ENCODE measurements around the gene C1GALT1C1L. TPM values are rescaled to one million over a fixed set of nuclear protein-coding genes. Genes with fewer than 3 reads are reported as not detected.

The C1GALT1C1L gene
- total RNA-seq, 3 donors from 2014 or later (not counting 1 experiment from before 2014, with no cell fraction given), result not detected

- H3K4me3 Mint-ChIP-seq, result no peak overlapping the region
- no peaks in the 10 kb centered on the region for H3K9me3 ChIP-seq (ENCODE audit: control insufficient read depth, insufficient read depth, low read length)
- no peaks in the 10 kb centered on the region for H3K36me3 ChIP-seq (ENCODE audit: control insufficient read depth, insufficient read depth, low read length)
- DNase-seq, result no peak
- peaks cover 6% of the 10 kb centered on the region for H3K27me3 ChIP-seq (ENCODE audit: control insufficient read depth, insufficient read depth, low read length)
- no peaks in the 10 kb centered on the region for H3K4me1 ChIP-seq (ENCODE audit: control insufficient read depth, insufficient read depth, low read length)
- no peak for TF ChIP-seq CTCF (IDR thresholded peaks at IDR 0.05)
- H3K9me3 Mint-ChIP-seq, result no peaks in the 10 kb centered on the region
- no peak overlapping the region for H3K27ac ChIP-seq (ENCODE audit: low read length)
- intact Hi-C loops (cut with micrococcal nuclease), result no loop called here
- no CpG with 5 or more reads among the region's 2 CpGs for WGBS (ENCODE audit: insufficient coverage)
- peaks cover 18 to 51% of the 10 kb centered on the region in 2 donors for H3K27me3 Mint-ChIP-seq (ENCODE audit: low read depth in 2 of 2)
- H3K4me1 Mint-ChIP-seq, result no peaks in the 10 kb centered on the region
- no peak overlapping the region for H3K4me3 ChIP-seq (ENCODE audit: low read length)
- H3K27ac Mint-ChIP-seq, result no peak overlapping the region
- ATAC-seq, result no peak
- no peaks in the 10 kb centered on the region for H3K36me3 Mint-ChIP-seq
These were observed 37.9 kb upstream of the C1GALT1C1L start for GRCh38 chr2:43714164-43714563.

GRCh38 chr2:43710866-43711265 is 34.6 kb upstream of the C1GALT1C1L start:
- ATAC-seq (no peak), DNase-seq (no peak)
- no peaks in the 10 kb centered on the region for H3K36me3 Mint-ChIP-seq
- no peaks in the 10 kb centered on the region for H3K9me3 Mint-ChIP-seq
- H3K9me3 ChIP-seq (ENCODE audit: control insufficient read depth, insufficient read depth, low read length), result no peaks in the 10 kb centered on the region
- TF ChIP-seq CTCF (IDR thresholded peaks at IDR 0.05), result no peak
- H3K4me3 ChIP-seq (ENCODE audit: low read length), result no peak overlapping the region
- H3K4me1 Mint-ChIP-seq, result no peaks in the 10 kb centered on the region
- H3K4me1 ChIP-seq (ENCODE audit: control insufficient read depth, insufficient read depth, low read length), result no peaks in the 10 kb centered on the region
- peaks cover 21 to 51% of the 10 kb centered on the region in 2 donors for H3K27me3 Mint-ChIP-seq (ENCODE audit: low read depth in 2 of 2)
- H3K27me3 ChIP-seq (ENCODE audit: control insufficient read depth, insufficient read depth, low read length), result peaks cover 6% of the 10 kb centered on the region
- no peaks in the 10 kb centered on the region for H3K36me3 ChIP-seq (ENCODE audit: control insufficient read depth, insufficient read depth, low read length)
- H3K27ac ChIP-seq (ENCODE audit: low read length), result no peak overlapping the region
- H3K27ac Mint-ChIP-seq, result no peak overlapping the region
- intact Hi-C loops (cut with micrococcal nuclease), result no loop called here
- no peak overlapping the region for H3K4me3 Mint-ChIP-seq

- intact Hi-C loops (cut with micrococcal nuclease), result no loop called here
- Mint-ChIP-seq H3K4me3 (no peak overlapping the region), H3K9me3 (no peaks in the 10 kb centered on the region), H3K27me3 (ENCODE audit: low read depth in 2 of 2) (peaks cover 14 to 38% of the 10 kb centered on the region in 2 donors), H3K4me1 (no peaks in the 10 kb centered on the region), H3K36me3 (no peaks in the 10 kb centered on the region), H3K27ac (no peak overlapping the region)
- no peak overlapping the region for H3K27ac ChIP-seq (ENCODE audit: low read length)
- no peaks in the 10 kb centered on the region for H3K9me3 ChIP-seq (ENCODE audit: control insufficient read depth, insufficient read depth, low read length)
- no peak for ATAC-seq
- H3K4me3 ChIP-seq (ENCODE audit: low read length), result no peak overlapping the region
- H3K4me1 ChIP-seq (ENCODE audit: control insufficient read depth, insufficient read depth, low read length), result no peaks in the 10 kb centered on the region
- TF ChIP-seq CTCF (IDR thresholded peaks at IDR 0.05), result no peak
- H3K36me3 ChIP-seq (ENCODE audit: control insufficient read depth, insufficient read depth, low read length), result no peaks in the 10 kb centered on the region
- DNase-seq, result no peak
- peaks cover 2% of the 10 kb centered on the region for H3K27me3 ChIP-seq (ENCODE audit: control insufficient read depth, insufficient read depth, low read length)
These were observed 32.7 kb upstream of the C1GALT1C1L start for GRCh38 chr2:43708891-43709290.

- Mint-ChIP-seq H3K4me3 (no peak overlapping the region), H3K9me3 (no peaks in the 10 kb centered on the region), H3K4me1 (no peaks in the 10 kb centered on the region), H3K27ac (no peak overlapping the region), H3K27me3 (ENCODE audit: low read depth in 2 of 2) (peaks cover 14 to 39% of the 10 kb centered on the region in 2 donors), H3K36me3 (no peaks in the 10 kb centered on the region)
- DNase-seq, result no peak
- ATAC-seq, result no peak
- no peaks in the 10 kb centered on the region for H3K36me3 ChIP-seq (ENCODE audit: control insufficient read depth, insufficient read depth, low read length)
- H3K27ac ChIP-seq (ENCODE audit: low read length), result no peak overlapping the region
- H3K4me1 ChIP-seq (ENCODE audit: control insufficient read depth, insufficient read depth, low read length), result no peaks in the 10 kb centered on the region
- WGBS (ENCODE audit: insufficient coverage), result 92% methylated on average over 6 of the region's 6 CpGs
- TF ChIP-seq CTCF (IDR thresholded peaks at IDR 0.05), result no peak
- intact Hi-C loops (cut with micrococcal nuclease), result no loop called here
- no peaks in the 10 kb centered on the region for H3K9me3 ChIP-seq (ENCODE audit: control insufficient read depth, insufficient read depth, low read length)
- peaks cover 2% of the 10 kb centered on the region for H3K27me3 ChIP-seq (ENCODE audit: control insufficient read depth, insufficient read depth, low read length)
- H3K4me3 ChIP-seq (ENCODE audit: low read length), result no peak overlapping the region
These were observed 31.9 kb upstream of the C1GALT1C1L start for GRCh38 chr2:43708178-43708577.
